ENCODE data around the gene FBXO4.

Gene FBXO4, protein sequence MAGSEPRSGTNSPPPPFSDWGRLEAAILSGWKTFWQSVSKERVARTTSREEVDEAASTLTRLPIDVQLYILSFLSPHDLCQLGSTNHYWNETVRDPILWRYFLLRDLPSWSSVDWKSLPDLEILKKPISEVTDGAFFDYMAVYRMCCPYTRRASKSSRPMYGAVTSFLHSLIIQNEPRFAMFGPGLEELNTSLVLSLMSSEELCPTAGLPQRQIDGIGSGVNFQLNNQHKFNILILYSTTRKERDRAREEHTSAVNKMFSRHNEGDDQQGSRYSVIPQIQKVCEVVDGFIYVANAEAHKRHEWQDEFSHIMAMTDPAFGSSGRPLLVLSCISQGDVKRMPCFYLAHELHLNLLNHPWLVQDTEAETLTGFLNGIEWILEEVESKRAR

DNA sequence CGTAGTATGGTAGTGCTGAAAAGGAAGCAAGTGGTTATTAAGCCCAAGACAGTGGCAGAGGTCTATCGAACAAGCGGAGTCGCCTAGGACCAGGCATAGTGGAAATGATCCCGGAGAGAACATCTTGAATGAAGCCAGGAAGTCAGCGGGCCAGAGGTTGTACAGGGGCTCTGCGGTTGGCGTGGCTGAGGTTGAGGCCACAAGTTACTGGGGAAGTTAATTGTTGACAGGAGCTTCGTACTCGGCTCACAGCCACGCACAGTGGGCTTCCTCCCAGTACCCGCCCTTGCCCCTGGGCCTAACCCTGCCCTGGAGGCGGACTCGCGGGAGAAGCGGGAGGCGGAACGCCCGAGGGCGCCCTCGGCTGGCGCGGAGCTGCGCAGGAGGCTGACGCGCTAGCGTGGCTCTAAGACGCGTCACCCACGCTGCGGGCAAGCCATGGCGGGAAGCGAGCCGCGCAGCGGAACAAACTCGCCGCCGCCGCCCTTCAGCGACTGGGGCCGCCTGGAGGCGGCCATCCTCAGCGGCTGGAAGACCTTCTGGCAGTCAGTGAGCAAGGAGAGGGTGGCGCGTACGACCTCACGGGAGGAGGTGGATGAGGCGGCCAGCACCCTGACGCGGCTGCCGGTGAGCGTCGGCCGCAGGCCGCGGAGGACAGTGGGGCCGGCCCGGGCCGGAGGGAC is at the start of gene FBXO4:
TSS of gene FBXO4 (plus strand) at position 410 of the 683 bp plus-strand sequence. CDS start at position 439, 29 bp downstream.
- peak; percentile 88 for DNase-seq

DNA sequence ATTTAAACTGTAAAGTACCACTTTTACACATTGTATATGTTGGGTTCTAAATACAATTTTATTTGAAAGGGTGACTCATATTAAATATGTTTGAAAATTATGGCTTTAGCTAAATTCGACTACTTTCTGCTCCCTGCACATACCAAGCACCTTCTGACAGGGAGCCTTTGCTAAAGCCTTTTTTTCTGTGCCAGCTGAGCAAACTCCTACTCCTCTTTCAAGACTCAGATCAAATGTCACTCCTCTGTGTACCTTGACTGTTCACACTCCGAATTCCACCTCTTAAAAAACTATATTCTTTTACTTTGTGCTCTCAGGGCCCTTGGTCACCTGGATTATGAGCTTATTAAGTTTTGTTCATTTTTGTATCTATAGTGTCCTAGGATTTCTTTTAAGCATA is 48.4 kb upstream of the FBXO4 start:
- no peak for DNase-seq

DNA sequence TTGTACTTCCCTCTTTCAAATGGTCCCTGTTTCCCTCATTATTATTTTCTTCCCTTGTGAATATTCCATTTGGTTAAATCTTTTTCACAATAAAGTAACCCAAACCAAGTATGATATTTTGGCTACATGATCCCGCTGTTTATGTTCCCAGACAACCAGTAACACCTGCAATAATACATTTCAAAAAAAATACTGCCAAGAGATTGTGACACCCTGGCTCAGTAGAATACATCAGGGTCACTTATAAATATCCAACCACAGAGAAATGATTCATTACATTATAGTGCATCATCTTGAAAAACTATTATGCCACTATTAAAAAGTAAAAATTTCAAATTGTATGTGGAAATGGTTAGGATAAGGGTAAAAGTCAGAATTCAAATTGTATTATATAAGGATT is 47.7 kb upstream of the FBXO4 start:
- no peak for DNase-seq

DNA sequence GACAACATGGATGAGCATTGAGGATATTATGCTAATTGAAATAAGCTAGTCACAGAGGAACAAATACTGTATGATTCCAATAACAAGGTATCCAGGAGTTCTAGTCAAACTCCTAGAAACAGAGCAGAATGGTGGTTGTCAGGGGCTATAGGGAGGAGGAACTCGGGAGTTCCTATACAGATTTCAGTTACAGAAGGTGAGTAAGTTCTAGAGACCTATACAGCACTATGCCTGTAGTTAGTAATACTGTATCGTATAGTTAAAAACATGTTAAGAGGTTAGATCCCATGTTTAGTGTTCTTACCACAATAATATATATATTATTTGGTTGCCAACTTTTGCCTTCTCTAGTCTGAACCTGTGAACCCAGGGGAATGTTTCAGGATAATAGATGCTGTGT is 46.9 kb upstream of the FBXO4 start:
- no peak for DNase-seq

DNA sequence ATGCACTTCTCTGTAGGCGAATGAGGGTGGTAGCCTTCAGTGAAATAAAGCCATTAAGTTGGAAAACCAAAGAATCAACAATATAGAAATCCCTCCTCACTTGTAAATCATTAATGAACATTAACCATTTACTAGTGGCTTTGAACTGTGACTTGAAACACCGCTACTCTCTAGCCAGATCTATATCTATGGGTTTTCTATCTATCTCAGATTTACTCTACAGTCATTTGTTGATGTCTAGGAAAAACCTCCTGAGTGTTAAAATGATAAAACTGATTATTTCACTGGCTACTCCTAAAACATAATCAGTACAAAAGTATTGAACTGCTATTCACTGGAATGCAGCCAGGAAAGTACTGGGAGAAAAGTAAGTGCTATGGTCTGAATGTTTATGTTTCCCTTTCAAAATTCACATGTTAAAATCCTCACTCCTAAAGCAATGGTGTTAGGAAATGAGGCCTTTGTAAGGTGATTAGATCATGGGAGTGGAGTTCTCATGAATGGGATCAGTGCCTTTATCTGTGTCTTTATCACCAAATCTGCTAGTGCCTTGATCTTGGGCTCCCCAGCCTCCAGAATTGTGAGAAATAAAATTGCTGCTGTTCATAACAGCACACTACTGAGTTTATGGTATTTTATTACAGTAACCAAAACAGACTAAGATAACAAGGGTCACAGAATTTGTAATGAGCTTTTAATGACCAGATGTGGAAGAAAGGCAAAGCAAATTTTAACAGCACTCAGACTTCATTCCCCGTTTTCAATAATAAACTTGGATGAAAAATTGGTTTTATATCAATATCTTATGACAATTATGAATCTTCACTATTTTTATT is 46.2 kb upstream of the FBXO4 start:
- DNase-seq: no peak

DNA sequence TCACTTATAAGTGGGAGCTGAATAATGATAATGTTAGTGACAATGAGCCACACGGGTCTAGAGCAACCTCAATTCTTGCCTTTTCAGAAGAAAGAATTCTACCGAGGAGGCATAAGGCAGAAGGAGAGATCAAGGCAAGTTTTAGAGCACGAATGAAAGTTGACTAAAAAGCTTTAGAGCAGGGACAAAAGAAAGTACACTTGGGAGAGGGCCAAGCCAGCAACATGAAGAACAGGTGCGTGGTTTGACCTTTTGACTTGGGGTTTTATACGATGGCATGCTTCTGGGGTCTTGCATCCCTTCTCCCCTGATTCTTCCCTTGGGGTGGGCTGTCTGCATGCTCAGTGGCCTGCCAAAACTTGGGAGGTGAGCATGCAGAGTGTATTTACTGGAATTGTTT is 42.3 kb upstream of the FBXO4 start:
- DNase-seq: no peak

DNA sequence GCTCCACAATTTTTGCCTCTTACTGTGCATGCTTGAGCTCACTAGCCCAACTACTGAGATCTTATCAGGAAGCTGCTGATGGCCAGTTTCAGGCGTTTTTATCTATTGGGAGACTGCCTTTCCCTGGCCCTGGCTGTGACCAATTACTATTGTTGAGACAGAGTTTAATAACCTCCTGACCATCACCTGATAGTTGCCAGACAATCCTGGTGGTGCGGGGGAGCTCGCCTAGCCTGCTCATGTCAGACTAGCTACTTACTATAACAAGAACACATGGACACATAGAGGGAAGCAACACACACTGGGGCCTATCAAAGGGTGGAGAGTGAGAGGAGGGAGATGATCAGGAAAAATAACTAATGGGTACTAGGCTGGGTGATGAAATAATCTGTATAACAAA is 41.8 kb upstream of the FBXO4 start:
- no peak for DNase-seq

DNA sequence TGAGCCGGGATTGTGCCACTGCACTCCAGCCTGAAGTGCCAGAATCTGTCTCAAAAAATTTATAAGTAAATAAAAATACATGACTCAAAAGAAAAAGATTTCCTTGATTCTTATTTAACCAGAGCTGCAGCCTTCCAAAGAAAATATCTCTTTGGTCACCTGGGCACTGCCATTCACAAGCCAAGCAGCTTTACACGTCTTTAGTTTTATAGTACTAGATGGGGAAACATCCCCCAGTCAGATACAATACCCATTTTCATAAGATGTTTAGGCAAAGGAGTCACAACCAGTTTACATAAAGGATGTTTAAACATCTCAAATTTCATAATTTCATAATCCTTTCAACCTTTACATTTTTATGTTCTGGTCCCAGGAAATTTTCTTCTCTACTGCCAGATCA is 41.1 kb upstream of the FBXO4 start:
- no peak for DNase-seq

DNA sequence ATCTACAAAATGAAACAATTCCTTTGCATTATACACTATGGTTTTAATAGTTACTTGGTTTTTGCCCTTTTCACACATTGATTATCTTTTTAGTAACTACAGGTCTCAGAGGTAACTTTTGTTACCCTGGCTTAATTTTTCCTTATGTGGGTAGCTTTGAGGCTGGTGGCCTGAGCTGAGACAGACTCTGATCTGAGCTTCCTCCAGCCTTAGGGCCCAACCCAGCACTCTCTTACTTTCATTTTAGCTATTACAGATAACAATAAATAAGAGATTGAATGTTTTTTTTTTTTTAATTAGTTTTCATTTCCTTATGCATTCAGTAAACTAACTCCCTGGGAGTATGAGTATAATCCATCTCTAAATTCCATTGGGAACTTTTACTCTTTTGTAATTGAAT is 39.8 kb upstream of the FBXO4 start:
- no peak for DNase-seq

DNA sequence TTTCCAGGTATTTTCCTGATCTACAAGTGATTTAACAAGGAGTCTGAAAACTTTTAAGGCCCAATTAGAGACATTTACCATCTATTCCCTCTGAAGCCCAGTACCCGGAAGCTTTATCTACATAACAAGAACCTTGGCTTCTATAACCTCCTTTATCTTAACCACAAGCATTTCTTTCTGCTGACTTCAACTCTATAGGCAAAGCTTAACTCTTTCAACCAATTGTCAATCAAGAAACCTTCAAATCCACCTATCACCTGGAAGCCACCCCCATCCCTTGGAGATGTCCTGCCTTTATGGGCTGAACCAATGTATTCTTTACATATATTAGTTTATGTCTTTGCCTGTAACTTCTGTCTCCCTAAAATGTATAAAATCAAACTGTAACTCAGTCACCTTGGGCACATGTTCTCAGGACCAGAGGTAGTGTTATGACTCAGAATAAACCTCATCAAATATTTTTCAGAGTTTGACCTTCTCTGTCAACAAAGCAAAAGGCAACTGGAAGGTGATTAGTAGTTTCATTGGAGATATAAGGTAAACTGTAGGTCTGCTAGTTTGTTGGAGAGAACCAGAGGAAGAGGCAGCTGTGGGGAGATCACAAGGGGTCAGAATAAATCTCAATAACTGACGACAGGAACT is 33.9 kb upstream of the FBXO4 start:
- no peak for DNase-seq

DNA sequence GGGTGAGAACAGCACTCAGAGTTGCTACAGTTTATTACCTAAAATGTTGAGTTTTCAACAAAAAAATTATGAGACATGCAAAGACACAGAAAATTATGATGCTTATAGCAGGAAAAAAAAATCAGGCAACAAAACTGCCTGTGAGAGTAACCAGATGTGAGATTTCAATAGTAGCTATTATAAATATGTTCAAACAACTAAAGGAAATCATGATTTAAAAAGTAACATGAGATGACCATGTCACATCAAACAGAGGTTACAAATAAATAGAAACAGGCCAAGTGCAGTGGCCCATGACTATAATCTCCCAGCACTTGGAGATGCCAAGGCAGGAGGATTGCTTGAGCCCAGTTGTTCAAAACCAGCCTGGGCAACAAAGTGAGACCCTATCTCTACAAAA is 33.0 kb upstream of the FBXO4 start:
- DNase-seq: no peak

DNA sequence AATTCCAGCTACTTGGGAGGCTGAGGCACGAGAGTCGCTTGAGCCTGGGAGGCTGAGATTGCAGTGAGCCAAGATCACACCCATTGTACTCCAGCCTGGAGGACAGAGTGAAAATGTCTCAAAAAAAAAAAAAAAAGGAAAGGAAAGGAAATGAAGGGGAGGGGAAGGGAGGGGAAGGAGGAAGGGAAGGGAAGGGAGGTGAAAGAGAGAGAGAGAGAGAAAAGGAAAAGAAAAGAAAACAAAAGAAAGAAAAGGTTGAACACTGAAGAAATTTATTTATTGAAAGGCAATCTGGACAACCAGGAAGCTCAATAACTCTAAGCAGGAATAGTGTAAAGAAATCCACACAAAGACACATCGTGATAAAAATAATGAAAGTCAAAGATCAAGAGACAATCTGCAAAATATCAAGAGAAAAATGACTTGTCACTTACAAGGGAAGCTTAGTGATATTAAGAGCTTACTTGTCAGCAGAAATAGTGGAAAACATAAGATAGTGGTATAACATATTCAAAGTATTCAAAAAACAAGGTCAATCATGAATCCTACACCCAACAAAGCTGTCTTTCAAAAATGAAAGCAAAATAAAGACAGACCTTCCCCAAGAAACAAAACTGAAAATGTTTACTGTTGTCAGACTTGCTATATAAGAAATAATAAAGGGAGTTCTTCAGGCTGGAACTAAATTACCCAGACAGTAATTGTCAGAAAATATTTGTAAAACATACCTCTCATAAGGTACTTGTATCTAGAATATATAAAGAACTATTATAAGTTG is 31.8 kb upstream of the FBXO4 start:
- no peak for DNase-seq

DNA sequence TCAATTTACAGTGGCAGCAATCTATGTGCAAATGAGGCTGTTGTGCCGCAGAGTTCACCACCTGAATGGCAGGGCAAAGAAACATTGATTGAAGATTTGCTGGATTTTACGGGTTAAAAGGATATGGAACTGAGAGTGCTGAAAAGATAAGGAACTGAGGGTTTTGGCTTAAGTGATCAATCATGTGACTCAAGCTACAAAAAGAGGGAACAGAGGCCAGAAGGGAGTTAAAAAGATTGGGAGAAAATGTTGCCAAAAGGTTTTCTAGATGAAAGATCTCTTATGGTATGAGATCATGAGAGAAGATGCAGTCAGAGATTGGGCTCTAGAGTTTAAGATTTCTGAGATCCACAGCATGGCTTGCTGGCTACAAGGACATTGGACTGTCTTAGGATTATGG is 28.9 kb upstream of the FBXO4 start:
- DNase-seq: no peak

DNA sequence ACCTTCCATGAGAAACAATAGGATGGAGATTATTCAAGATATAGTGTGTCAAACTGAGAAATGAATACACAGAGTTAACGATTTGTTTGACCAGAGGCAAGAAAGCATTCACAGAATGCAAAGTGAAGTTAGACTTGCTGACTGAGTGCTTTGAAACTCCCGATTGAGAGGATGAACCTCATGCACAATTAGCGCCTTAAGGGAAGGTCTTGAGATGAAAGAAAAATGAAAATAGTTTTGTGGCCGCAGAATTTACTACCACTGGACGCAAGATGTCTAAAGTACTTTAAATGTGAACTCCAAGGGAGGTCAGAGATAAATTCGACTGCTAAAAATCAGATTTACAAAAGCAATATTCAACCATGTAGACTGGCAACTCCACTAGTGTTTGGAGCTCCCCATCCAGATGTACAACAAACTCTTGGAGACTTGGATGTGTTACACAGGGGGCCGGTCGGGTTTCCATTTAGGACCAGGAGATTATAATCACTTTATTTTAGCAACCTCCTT is 21.6 kb upstream of the FBXO4 start:
- DNase-seq: no peak

DNA sequence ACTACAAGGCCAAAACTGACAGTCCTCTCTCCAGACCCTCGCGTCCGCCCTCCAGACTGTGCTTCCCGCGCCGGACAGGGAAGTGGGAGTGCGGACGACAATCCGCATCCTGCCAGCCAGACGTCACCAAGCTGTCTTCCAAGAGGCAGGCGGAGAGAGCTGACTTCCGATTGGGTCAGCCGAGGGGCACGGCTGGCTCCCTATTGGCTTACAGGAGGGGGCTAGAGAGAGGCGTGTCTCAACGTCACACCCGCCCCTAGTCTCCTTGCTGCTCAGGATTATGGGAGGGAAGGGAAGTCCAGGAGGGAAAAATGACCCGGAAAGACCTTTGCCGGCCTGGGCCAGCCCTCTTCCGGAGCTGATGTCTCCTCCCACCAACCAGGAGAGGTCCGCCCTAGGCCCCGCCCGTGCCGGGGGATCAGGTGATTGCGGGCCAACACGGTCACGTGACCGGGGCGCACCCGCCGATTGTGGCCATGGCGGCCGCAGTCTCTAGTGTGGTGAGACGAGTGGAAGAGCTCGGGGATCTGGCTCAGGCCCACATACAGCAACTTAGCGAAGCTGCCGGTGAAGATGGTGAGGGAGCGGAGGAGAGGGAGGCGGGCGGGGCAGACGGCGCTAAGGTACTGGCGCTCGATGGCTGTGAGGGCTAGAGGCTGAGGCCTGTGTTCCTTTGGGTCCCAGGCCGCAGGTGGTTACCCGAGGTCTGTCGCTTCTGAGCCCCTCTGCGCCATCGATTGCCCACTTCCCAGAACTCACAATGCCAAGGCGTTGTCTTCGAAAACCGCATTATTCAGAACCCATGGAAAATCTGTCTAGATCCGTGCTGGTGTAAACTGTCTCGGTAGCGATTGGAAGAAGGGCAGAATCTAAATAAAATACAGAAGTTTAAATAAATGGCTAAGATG is 20.9 kb upstream of the FBXO4 start, which contains the start of gene RIMOC1:
TSS of gene RIMOC1 (plus strand) at position 453 of the 908 bp plus-strand sequence. CDS start at position 477, 24 bp downstream.
- DNase-seq: peak; percentile 99

DNA sequence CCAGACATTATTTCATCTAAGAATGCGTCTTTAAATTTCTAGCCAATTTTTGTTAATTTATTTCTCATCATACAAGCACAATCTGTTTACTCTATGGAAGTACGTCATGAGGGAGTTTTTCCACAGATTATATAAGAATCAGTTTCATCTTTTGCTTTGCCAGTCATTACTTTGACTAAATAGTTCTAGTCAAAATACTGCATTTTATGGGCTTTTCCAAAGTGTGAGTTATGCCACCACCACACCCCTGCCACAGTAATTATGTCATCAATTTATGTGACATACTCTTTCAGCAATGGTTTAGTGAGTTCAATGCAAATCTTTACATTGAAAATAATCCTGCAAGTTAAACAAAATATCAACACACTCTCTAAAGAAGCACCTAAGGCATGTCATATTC is 18.9 kb upstream of the FBXO4 start:
- no peak for DNase-seq

DNA sequence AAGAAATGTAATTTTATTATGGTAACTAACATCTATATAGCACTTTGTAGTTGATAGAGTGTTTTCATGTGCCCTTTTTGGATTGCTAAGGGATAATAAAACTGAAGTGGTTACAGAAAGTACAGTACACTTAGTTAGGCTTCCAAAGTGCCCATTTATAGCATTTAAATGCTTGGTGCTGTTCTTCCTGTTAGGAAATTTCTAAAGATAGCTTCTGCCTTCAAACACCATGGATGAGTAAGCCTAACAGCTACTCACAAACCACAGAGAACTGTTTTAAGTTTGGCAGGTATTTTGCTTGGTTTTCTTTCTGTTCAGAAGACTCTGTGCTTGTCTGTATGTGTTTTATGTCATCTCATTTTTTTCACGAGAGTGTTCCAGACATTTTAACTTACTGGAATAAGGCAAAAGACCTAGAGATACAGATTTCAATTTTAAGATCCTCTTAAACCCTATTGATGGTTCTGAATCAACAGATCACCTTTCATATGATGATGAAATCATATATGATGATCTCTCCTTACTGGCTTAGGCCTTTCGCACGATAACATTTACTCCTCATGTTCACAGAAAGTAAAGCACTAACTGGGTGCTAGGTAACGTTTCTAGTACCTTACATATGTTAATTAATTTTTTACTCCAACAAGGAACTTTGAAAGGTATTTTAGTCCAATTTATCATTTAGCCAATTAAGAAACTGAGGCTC is 16.6 kb upstream of the FBXO4 start:
- DNase-seq: no peak

DNA sequence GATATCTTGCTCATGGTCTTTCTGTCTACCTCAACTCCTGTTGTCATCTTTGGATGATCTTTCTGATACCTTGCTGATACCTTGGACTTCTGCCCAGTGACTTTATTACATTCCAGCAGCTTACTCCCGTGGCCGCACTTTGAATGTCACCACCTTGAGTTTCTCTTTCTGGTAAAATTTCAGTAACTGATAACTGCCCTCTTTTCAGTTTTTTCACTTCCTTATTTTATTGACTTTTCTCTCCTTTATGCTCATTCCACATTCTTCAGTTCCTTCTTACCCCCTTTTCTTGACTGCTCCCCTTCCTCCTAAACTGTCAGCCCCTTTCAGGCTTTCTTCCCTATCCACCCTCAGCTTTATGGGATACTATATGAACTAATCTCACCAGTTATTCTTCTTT is 7.0 kb upstream of the FBXO4 start:
- no peak for DNase-seq

DNA sequence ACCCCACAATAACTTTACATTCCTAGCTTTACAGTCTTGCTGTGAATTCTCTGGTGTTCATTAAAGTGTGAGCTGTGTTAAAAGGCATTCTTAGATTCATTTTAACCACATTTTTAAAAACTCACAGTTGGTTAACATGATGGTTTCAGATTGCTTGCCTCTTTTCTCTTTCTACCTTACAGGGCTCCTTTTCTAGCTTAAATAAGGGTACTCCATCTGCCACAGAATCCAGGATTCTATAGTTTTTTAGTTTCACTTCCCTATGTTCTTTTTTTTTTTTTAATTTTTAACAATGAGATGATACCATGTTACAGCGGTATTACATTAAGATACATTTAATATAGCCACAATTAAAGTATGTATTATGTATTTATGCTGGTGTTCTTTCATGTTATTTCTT is 3.9 kb upstream of the FBXO4 start:
- no peak for DNase-seq

DNA sequence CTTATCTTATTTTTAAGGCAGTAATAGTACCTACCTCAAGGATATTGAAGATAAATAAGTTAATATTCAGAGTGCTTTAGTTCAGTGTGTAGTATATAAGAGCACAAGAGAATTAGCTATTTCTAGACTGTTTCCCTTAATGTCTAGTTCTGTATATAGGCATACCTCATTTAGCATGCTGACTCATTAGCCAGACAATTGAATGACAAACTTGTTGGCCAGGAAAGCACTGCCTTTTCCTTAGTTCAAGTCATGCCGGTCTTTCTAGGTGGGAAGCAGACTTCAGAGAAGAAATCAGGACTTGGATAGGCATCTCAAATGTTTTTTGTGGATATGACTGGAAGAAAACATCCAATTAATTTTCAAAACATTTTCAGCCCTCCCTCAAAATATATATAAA is 3.2 kb upstream of the FBXO4 start:
- no peak for DNase-seq

Data from stimulated activated CD4-positive, alpha-beta T cell treated with anti-CD3 and anti-CD28 coated beads, Interleukin-4, amount 100 ng/mL, for 24 hours (primary cell).